ENCODE data around the gene ABI2. TPM values are rescaled to one million over a fixed set of nuclear protein-coding genes. Genes with fewer than 3 reads are reported as not detected.

Gene ABI2
- polyA plus RNA-seq, 1 experiment = 42.5 TPM

DNA sequence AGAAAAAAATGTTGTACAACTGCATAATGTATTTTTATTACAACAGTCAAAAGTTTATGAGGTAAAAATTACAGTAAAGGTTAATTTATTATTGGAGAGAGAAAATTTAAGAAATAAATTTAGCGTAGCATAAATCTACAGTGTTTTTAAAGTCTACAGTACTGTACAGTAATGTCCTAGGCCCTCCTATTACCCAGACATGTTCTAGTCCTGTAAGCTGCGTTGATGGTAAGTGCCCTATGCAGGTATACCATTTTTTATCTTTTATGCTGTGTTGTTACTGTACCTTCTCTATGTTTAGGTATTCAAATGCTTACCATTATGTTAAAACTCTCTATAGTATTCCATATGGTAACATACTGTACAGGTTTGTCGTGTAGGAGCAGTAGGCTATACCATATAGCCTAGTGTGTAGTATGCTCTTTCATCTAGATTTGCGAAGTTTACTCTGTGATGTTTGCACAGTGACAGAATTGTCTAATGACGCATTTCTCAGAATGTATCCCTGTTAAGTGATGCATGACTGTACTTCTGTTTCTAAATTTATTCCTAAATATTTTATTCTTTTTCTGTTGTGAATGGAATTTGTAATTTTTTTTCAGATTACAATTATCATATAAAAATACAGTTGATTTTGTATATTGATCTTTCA, 24.5 kb downstream of the ABI2 start:
- TF ChIP-seq, protein P1, sequence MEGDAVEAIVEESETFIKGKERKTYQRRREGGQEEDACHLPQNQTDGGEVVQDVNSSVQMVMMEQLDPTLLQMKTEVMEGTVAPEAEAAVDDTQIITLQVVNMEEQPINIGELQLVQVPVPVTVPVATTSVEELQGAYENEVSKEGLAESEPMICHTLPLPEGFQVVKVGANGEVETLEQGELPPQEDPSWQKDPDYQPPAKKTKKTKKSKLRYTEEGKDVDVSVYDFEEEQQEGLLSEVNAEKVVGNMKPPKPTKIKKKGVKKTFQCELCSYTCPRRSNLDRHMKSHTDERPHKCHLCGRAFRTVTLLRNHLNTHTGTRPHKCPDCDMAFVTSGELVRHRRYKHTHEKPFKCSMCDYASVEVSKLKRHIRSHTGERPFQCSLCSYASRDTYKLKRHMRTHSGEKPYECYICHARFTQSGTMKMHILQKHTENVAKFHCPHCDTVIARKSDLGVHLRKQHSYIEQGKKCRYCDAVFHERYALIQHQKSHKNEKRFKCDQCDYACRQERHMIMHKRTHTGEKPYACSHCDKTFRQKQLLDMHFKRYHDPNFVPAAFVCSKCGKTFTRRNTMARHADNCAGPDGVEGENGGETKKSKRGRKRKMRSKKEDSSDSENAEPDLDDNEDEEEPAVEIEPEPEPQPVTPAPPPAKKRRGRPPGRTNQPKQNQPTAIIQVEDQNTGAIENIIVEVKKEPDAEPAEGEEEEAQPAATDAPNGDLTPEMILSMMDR (IDR thresholded peaks at IDR 0.05; ENCODE audit: low read depth, low read length) = no peak
- DNase-seq (ENCODE audit: low read depth, low spot score) = no peak
- Histone ChIP-seq H3K9me3 (ENCODE audit: control insufficient read depth, insufficient read depth, low read length) (no peaks in the 10 kb centered on the region), H3K27me3 (ENCODE audit: control insufficient read depth, insufficient read depth, low read length) (no peaks in the 10 kb centered on the region), H3K4me3 (ENCODE audit: low read depth, low read length) (no peak overlapping the region), H3K27ac (ENCODE audit: low read depth, low read length) (no peak overlapping the region)
- CTCF ChIA-PET = no interaction called here
- POLR2A ChIA-PET = no interaction called here

GRCh38 chr2:203354966-203355365, 26.8 kb downstream of the ABI2 start:
- H3K27ac ChIP-seq (ENCODE audit: low read depth, low read length) = no peak overlapping the region
- DNase-seq (ENCODE audit: low read depth, low spot score) = no peak
- no peaks in the 10 kb centered on the region for H3K27me3 ChIP-seq (ENCODE audit: control insufficient read depth, insufficient read depth, low read length)
- TF ChIP-seq, protein P1 (IDR thresholded peaks at IDR 0.05; ENCODE audit: low read depth, low read length) = no peak
- H3K4me3 ChIP-seq (ENCODE audit: low read depth, low read length) = no peak overlapping the region
- ChIA-PET POLR2A (no interaction called here), CTCF (no interaction called here)
- no peaks in the 10 kb centered on the region for H3K9me3 ChIP-seq (ENCODE audit: control insufficient read depth, insufficient read depth, low read length)

- POLR2A ChIA-PET = no interaction called here
- CTCF ChIA-PET = no interaction called here
Measured at GRCh38 chr2:203359450-203359849, 31.3 kb downstream of the ABI2 start.

DNA sequence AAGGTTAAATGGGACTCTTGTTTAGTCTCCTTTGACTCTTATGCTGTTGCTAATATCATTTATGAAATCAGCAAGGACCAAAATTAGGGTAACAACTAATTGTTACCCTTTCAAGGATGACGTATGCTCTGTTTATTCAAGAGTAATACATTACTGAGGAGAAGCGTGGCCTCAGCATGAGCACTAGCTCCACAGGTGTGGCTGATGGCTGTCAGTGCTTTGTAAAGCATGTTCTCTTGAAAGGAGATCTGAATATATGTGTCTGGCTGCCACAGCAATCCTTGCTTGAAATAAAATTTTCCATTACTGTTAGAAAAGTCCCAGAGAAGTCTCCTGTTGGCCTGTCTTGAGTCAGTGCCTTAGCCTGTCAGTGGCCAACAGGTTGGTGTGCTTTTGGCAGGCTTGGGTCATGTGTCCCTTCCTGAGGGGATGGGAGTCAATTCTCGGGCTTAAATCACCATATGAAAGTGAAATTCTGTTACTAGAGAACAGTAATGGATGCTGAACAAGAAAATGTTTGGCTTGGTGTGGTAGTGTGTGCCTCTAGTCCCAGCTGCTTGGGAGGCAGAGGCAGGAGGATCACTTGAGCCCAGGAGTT, 32.7 kb downstream of the ABI2 start:
- POLR2A ChIA-PET = no interaction called here
- CTCF ChIA-PET = no interaction called here
- TF ChIP-seq, protein P1 (IDR thresholded peaks at IDR 0.05; ENCODE audit: low read depth, low read length) = no peak
- H3K27me3 ChIP-seq (ENCODE audit: control insufficient read depth, insufficient read depth, low read length) = no peaks in the 10 kb centered on the region
- DNase-seq (ENCODE audit: low read depth, low spot score) = no peak
- no peaks in the 10 kb centered on the region for H3K9me3 ChIP-seq (ENCODE audit: control insufficient read depth, insufficient read depth, low read length)
- no peak overlapping the region for H3K27ac ChIP-seq (ENCODE audit: low read depth, low read length)
- H3K4me3 ChIP-seq (ENCODE audit: low read depth, low read length) = no peak overlapping the region

More at GRCh38 chr2:203359450-203359849, 31.3 kb downstream of the ABI2 start:
- Histone ChIP-seq H3K27me3 (ENCODE audit: control insufficient read depth, insufficient read depth, low read length) (no peaks in the 10 kb centered on the region), H3K4me3 (ENCODE audit: low read depth, low read length) (no peak overlapping the region), H3K27ac (ENCODE audit: low read depth, low read length) (no peak overlapping the region), H3K9me3 (ENCODE audit: control insufficient read depth, insufficient read depth, low read length) (no peaks in the 10 kb centered on the region)
- DNase-seq (ENCODE audit: low read depth, low spot score) = no peak
- TF ChIP-seq, protein P1 (IDR thresholded peaks at IDR 0.05; ENCODE audit: low read depth, low read length) = no peak

- Histone ChIP-seq H3K27ac (ENCODE audit: low read depth, low read length) (no peak overlapping the region), H3K4me3 (ENCODE audit: low read depth, low read length) (no peak overlapping the region), H3K9me3 (ENCODE audit: control insufficient read depth, insufficient read depth, low read length) (no peaks in the 10 kb centered on the region), H3K27me3 (ENCODE audit: control insufficient read depth, insufficient read depth, low read length) (no peaks in the 10 kb centered on the region)
- TF ChIP-seq, protein P1 (IDR thresholded peaks at IDR 0.05; ENCODE audit: low read depth, low read length) = no peak
- POLR2A ChIA-PET = no interaction called here
- CTCF ChIA-PET = no interaction called here
- no peak for DNase-seq (ENCODE audit: low read depth, low spot score)
Measured at GRCh38 chr2:203361495-203361894, 33.3 kb downstream of the ABI2 start.
